GM18909 (cell line): ENCODE results near the gene TAF1A.

Experiments used
- ATAC-seq: cut with Tn5 transposase; IDR thresholded peaks from one replicate; pipeline ENCODE4 v1.9.1; 2021; ENCODE audit warnings: mild to moderate bottlenecking; ENCODE audit not compliant: unreplicated experiment, poor library complexity

Gene TAF1A

DNA sequence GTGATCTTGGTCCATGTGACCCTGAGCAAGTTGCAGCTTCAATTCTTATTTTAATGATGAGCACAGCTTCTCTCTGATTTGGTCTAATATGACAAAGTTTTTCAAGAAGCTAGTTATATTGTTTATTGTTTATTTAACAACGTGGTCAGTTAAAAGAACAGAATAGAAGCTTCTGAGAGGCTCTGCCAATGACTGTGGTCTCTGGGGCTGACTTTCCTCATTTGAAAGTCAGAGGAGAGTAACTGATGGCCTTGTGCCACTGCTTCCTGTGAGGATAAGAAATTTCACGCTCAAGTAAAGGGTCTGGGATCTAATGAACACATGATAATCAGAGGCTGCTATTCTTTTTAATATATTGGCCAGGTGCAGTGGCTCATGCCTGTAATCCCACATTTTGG is 49.1 kb downstream of the TAF1A start:
- ATAC-seq, result no peak

DNA sequence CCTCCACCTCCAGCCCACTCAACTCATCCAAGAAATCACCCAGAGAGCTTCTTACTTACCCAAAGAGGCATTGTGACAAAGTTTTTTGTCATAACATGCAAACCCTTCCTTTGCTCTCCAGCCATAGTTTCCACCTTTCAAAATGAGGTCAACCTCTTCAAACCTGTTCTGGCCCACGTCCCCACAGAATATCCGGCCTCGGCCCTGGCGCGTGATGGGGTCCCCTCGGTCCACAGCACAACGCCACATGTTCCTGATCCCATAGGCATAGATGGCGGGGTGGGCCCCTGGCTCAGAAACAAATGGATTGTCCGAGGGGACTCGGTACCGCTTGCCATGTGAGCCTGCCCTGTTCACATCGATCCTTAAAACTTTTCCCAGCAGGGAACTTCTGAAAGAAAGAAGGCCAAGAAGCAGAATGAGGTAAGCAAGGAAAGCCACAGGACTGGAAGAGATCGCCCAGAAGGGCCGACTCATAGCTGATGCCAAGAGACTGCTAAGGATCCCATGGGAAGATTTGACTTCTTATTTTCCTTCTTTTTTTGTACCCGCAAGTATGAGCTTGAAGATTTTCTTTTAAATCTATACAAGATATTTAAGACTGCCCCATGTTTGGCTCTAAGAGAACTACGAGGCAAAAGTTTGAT is 49.7 kb downstream of the TAF1A start:
- no peak for ATAC-seq

DNA sequence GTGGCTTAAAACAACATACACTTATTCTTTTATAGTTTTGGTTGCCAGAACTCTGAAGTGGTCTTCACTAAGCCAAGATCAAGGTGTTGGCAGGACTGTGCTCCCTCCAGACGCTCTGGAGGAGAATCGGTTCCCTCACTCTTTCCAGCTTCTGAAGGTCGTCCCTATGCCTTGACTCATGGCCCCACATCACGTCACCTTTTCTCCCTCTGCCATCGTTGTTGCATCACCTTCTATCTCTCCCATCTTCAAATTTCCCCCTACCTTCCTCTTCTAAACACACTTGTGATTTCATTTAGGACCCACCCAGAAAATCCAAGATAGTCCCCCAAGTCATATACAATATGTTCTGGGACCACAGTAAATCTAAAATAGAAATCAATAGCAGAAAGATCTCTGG is 54.3 kb downstream of the TAF1A start:
- ATAC-seq, result no peak

DNA sequence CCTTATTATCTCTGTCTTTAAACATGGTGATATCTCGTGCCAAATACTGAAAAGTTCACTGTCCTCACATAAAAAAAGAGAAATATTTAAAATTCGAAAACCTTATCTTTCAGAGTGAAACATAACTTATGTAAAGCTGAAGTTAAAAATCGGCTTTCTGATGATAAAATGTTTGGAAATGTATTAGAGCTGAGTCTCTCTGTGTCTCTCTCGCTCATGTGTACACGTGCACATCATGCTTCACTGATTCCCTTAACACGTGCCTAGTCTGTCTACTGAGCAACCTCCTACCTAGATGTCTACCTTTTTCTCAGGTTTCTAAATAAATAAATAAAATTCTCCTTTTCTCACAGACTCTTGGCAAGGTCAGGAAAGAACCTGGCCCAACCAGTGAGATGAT is 58.9 kb downstream of the TAF1A start:
- no peak for ATAC-seq

DNA sequence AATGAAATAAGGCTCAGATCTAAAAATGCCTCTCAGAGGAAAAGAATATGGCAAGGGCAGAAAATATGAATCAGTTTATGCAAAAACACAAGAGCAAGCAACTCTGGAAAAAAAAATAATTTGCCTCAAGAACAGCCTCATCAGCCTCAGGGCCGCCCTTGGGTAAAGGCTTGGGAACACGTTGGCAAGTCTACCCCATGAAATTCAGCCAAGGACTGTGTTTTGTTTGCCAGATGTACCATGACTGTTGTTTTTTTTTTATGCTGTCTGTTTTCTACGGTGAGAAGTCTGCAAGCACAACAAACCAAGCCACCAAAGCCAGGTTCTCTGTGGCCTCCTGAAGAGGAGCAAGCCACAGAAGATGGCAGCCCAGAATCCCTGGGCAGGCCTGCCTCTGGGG is 59.8 kb downstream of the TAF1A start:
- no peak for ATAC-seq

DNA sequence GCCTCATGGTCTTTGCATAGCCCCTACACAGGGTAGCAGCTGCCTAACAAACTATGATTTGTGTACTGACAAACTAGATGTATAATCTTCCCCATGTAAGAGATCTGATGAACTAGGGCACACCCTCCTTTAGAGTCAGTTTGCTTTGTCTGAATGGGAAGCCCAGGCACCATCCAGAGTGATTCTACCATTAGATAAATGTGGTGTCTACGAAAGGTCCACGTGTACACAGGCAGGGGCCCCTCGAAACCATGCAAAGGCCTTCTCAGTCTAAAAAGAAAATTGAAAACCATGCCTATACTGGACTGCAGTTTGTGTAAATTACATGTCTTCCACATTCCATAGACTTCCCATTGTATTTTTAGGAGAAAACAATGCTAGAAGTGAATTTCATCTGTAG is 60.6 kb downstream of the TAF1A start:
- no peak for ATAC-seq

DNA sequence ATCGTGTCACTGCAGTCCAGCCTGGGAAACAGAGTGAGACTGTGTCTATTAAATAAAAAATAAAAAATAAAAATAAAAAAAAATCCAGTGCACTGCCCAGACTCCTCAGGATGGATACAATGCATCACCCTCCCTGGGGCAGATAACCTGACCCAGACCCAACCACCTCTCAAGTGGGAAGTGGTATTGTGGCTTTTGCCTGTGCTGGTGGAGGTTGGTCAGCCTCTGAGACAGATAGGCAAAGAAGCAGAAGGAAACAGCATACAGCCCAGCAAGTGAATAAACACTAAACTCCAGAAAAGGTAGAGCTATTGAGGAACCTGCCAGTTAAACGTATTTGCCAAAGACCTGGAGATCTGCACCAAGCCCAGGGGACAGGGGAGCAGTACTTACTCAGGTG is 63.8 kb downstream of the TAF1A start:
- no peak for ATAC-seq

DNA sequence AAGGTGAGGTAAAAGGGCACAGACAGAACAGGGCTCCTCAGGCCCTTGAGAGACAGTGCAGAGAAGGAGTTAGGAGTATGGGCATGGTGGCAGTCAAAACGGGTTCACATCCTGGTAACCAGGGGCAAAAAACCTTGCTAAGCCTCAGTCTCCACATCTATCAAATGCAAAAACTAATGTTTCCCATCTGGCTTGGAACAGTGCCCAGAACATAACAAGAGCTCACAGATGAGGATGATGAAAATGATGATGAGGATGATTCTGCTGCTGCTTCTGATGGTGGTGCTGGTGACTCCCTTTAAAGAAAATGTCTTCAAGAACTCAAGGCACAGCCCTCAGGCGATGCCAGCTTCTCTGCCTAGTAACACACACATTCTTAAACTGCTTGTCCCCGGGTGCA is 65.9 kb downstream of the TAF1A start:
- ATAC-seq, result no peak

DNA sequence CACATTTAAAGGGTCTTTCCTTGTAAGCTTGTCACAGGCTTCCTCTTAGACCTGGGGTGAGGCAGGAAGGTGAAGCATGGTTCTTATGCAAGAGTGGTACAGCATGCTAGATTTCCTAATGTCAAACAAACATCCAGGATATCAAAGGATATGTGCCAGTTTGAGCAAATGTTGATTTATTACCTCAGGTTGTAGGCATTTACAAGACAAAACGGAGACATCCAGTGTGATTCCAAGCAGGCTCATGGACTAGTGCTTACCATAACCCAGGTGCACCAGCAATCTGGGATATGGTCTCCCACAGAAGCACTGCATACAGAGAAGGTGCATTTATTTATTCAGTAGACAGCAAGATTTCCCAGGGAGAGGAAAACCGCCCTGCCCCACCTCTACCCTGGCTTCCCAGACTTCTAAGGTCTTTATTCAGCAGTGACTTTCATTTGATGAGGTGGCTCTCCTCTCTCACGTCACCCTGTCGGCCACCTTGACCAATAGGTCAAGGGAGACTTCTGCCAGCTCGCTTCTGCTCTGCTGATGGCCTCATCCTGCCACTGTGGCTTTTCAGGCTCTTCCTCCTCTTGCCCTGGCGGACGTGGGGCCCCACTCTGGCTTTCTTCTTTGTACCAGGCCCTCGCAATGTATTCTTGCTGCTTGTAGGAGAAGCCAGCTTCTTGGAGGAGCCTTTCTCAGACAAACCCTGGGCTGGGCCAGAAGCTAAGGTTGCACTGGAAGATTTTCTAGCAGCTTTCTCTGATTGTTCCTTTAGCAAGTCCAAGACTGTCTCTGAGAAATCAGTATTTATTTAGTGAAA is 67.4 kb downstream of the TAF1A start:
- no peak for ATAC-seq

DNA sequence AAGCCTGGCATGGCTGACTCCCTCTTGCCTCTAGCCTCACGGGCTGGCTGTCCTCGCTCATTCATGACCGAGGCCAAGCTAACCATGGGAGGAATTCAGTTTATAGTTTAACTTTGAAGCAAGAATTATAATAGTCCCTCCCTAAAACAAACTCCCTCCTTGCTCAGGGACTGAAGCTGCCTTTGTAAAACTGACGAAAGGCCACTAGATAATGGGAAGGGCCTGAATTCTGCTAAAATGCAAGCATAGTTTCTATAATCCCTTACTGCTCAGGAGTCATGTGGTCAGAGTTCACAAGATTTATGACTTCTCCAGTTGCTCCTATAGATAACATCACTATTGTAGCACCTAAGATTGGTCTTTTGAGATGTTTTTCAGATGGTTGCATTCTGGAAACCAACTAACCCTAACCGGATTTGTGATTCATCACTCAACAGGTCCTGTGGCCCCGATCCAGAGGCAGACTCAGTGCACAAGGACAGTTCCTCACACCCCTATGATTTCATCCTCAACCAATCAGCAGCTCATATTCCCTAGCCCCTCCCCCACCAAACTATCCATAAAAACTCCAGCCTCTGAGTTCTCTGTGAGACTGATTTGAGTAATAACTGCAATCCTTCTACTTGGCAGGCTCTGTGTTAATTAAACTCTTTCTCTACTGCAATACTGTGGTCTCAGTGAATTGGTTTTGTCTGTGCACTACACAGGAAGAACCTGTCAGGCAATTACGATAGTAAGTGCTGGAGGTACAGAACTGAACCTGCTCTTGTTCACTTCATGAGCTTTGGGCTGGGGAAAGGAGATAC is 68.2 kb downstream of the TAF1A start:
- no peak for ATAC-seq
